GM19467 (cell line): ENCODE measurements around the gene DPYSL4.

Source experiments
- ATAC-seq: cut with Tn5 transposase; IDR thresholded peaks from one replicate; pipeline ENCODE4 v1.9.1; 2021; ENCODE audit warnings: mild to moderate bottlenecking, moderate library complexity; ENCODE audit not compliant: unreplicated experiment

DPYSL4 gene

DNA sequence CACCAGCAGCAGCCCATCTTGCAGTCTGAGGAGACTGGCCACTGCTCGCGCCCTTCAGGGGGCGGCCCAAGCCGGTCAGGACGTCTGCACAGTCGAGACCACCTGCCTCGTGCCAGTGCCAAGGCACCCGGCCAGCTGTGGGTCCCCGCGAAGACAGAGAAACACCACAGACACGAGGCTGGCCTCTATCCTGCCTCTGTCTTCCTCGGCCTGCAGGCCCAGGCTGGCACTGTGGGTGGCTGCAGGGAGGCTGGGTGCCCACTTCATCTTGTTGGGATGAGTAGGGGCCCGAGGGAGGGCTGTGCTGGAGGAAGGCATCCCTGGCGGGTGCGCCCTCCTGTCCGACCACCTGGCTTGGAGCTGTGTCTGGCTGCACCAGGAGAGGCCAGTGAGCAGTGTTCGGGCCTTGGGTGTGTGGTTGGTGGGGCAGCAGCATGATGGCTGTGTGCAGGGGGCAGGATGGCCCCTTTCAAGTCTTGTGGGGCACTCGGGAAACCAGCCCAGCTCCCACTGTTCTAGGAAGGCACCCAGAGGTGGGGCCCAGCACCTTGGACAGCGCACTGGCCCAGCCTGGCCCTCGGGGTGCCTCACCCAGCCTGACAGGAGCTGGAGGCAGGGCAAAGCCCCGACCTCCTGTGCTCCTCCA lies 7.3 kb downstream of the DPYSL4 start:
- ATAC-seq = no peak

DNA sequence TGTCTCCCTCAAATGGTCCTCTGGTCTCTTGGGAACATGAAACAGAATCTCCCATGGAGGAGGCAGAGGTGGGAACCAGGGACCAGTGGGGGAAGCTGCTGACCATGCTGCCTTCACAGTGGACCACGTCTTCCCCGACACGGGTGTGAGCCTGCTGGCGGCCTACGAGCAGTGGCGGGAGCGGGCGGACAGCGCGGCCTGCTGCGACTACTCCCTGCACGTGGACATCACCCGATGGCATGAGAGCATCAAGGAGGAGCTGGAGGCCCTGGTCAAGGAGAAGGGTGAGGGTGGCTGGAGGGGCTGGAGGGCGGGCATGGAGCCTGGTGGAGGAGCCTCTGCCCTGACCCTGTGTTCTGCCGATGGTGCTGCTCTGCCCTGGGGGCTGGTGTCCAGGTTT lies 8.0 kb downstream of the DPYSL4 start:
- ATAC-seq = no peak

DNA sequence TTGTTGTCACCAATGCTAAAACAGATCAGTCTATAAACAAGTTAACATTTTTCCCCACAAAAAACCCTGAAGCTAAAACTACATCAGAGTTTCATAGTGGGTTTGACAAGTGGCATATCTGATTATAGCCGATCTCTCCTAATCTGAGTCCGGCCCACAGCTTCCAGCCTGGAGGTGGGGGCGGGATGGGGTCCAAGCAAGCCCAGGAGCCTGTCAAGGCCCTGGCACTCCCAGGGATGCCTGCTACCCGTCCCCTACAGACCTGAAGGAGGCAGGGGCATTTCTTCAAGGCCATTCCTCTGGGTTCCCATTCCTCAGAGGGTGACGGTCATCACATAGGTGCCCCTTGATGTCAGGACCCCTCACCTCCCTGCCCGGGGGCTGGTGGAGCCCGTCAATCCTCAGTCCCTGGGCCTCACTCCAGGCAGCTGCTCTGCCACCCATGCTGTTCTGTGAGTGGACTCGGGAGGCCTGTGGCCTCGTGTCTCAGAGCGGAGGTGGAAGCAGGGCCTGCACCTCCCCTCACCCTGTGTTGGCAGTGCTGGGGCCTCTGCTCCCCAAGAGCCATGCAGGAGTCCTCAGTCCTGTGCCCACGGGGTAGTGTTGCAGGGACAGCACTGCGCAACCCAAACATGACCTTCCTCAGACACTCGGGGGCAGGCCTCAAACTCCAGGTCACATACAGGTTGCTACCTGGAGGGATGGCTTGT lies 8.8 kb downstream of the DPYSL4 start:
- ATAC-seq = no peak

DNA sequence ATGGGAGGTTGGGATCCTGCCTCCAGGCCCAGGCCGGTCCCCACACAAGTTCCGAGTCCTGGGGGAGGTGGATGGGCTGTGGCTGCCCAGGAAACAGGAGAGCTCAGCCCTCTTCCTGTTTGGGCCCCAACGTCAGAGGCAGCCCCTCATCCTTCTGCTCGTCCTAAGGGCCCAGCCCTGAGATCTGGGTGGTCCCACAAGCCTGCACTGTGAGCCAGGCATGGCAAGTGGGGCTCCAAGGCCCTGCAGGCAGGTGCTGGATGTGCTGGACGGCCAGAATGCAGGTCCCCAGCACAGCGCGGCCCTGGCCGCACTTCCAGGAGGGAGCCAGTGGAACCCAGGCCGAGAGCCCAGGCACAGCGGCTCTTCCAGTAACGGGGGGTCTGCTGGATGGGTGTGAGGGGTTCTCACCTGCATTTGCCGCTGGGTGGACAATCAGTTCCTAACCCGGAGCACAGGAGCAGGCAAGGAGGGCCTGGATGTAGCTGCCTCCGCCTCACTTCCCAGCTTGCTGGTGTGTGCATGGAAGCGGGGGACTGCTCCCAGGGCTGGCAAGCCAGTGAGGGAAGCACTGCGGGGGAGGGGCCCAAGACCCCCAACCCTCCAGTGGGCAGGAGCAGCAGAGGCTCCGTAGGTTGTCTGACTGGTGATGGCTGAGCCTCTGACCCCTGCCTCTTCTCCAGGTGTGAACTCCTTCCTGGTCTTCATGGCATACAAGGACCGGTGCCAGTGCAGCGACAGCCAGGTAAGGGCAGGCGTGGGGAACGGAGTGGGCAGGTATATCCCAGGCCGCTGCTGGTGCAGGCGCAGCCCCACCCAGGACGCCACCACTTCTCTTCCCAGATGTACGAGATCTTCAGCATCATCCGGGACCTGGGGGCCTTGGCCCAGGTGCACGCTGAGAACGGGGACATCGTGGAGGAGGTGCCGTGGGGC lies 9.7 kb downstream of the DPYSL4 start:
- ATAC-seq = no peak

DNA sequence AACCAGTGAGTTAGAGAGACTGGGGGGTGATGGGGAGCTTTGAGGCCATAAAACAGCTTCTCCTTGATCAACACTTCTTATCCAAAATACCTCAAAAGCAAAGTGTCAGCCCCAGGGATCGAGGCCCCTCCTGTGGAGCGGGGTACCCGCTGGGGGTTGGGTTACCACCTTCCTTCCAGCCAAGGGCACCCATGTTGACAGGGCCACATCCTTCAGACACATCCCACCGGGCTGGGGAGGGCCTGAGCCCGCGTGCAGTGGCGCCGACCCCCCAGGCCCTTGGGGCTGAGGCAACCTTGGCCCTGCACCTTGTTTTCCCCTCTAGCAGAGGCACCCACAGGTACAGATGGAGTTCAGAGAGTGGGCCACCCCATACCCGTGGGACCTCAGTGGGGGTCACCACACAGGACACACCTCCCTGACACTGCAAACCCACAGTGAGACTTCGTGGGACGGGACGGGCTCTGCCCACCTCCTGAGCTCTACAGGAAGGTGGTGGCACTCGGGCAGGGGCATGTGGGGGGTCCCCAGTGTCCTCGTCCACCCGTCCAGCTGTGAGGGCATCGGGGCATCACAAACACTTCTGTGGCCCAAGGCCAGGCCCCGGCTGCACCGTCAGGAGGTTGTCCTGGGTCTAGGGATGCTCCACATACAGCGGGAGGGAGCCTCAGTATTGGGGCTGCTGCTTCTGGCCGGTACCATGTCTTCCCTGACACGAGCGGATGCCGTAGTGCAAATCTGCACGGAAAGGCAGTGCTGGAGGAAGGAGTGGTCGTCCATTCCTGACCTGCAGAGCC lies 10.7 kb downstream of the DPYSL4 start:
- no peak for ATAC-seq

DNA sequence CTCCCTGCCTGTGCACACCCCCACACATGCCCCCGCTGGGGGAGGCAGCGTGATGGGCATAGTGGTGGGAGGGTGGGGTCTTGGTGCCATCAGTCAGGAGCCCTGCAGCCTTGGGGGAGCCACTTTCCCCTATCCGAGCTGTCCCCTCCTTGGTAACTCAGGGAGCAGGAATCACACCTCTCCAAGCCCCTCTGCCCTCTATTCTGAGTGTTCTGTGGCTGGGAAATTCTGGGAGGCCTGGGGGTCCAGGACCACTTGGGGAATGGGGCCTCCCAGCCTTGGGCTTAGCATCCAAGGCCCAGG lies 11.3 kb downstream of the DPYSL4 start:
- ATAC-seq = no peak

DNA sequence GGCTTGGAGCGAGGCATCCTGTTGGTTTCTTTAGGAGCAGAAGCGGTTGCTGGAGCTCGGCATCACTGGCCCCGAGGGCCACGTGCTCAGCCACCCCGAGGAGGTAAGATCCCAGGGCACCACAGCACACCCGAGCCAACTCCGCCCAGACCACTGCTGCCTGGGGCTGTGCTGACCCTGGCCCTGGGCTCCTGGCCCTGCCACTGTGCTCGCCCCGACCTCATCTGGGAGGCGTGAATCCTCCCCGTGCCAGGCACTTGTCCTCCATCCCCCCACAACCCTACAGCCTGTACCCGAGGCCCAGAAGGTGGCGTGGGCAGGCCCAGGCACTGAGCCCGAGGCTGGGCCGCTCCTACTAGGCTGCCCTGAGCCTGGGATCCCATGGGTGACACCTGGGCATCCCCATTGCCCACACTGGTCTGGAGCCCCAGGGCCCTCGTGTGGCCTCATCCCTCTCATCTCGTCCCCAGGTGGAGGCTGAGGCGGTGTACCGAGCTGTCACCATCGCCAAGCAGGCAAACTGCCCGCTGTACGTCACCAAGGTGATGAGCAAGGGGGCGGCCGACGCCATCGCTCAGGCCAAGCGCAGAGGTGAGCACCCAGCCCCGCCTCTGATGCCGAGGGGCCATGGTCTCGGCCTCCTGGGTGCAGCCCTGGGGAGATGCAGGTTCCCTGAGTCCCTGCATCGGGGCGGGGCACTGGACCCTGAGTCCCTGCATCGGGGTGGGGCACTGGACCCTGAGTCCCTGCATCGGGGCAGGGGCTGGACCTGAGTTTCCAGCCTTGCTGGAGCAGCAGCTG lies 11.8 kb downstream of the DPYSL4 start:
- ATAC-seq = no peak

DNA sequence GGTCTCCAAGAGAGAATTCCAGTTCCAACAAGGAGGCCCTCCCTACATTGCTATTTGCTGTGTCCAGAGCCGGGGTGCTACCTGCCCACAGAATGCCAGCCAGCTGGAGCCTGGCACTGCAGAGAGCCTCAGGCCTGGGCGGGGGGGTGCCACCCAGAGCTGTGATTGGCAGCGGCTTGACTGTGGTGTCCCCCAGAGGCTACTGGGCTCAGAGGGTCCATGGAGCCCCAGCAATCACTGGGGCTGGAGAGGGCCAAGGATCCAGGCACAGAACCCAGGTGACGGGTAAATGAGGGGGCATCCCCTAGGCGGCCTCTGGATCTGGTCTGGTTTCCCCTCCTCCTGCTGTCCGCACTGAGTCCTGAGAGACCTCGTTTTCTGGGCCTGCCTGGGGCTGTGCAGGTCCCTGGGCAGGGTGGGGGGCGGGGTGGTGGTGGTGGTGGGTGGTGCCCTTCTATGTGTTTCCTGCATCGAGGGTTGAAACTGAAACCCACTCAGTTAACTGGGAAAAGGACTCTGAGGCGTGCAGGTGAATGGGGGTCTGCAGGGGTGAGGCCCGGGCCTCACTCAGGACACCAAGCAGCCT lies 12.6 kb downstream of the DPYSL4 start:
- ATAC-seq = no peak

DNA sequence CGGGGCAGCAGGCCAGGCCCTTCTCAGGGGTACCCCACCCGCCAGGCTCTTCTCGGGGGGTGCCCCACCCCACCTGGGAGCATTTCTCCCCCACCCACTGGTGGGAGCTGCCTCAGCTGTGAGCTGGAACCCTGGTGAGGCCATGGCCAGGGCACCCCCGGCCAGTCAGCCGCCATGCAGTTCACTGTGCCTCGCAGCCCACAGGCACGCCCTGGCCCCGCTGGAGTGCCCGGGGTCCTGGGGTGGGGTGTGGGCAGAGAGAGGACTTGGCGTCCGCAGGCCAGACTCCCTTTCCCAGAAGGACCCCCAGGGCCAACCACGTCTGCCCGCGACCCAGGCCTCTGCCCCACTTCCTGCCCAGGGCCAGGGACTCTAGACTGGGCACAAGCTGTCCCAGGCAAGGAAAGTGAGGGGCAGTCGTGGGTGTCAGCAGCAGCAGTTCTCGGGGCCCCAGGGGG lies 13.1 kb downstream of the DPYSL4 start:
- no peak for ATAC-seq

DNA sequence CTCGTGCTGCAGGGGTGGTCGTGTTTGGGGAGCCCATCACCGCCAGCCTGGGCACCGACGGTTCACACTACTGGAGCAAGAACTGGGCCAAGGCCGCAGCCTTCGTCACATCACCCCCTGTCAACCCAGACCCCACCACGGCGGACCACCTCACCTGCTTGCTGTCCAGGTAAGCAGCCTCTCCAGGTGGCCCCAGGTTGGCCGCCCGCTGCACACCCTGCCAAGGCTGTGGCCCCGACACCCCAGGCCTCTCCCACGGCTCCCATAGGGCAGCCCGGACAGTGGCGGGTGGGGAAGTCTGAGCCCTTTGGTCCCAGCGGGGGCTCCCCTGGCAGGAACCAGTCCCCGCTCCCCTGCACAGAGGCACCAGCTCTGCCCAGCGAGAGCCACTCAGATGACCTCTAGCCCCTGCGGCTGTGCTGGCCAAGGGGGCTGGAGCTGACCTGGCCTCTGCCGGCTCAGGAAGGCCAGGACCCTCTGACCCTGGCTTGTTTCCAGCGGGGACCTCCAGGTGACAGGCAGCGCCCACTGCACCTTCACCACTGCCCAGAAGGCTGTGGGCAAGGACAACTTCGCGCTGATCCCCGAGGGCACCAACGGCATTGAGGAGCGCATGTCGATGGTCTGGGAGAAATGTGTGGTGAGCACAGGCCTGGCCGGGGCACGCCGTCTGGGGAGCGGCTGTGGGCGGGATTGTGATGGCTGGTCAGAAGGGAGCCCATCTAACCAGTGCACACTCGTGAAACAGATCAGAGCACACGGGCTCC lies 13.8 kb downstream of the DPYSL4 start:
- ATAC-seq = no peak

DNA sequence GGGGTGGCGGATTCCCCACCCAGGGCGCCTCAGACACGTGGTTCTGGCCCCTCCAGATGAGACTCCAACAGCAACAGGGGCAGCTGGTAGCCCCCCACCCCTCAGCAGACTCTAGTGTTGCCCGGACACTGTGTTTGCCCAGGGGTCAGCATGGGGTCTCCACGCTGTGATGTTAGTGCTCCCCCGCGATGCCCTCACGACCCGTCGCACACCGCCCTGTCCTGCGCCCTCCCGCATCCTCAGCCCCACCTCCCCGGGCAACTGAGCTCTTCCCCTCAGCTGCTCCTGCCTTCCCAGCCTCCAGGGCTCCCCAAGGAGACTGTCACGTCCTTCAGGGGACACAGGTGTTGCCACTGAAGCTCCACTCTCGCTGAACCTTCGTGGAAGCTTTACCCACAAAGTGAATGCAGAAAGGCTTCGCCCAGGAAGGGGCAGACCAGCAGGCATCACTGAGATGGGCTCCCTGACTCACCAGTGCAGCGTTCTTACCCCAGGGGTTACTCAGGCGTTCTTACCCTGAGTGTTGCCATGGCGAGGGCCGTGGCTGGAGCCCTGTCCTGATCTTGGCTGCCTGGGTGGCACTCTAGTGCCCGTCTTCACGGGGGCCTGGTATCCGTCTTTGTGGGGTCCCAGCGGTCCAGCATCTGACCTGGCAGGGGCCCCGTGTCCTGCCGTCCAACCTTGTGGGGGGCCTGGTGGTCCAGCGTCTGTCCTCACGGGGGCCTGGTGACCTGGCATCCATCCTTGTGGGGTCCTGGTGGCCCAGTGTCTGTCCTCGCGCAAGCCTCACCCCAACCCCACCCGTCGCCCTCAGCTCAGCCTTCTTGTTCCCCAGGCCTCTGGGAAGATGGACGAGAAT lies 14.6 kb downstream of the DPYSL4 start:
- no peak for ATAC-seq

DNA sequence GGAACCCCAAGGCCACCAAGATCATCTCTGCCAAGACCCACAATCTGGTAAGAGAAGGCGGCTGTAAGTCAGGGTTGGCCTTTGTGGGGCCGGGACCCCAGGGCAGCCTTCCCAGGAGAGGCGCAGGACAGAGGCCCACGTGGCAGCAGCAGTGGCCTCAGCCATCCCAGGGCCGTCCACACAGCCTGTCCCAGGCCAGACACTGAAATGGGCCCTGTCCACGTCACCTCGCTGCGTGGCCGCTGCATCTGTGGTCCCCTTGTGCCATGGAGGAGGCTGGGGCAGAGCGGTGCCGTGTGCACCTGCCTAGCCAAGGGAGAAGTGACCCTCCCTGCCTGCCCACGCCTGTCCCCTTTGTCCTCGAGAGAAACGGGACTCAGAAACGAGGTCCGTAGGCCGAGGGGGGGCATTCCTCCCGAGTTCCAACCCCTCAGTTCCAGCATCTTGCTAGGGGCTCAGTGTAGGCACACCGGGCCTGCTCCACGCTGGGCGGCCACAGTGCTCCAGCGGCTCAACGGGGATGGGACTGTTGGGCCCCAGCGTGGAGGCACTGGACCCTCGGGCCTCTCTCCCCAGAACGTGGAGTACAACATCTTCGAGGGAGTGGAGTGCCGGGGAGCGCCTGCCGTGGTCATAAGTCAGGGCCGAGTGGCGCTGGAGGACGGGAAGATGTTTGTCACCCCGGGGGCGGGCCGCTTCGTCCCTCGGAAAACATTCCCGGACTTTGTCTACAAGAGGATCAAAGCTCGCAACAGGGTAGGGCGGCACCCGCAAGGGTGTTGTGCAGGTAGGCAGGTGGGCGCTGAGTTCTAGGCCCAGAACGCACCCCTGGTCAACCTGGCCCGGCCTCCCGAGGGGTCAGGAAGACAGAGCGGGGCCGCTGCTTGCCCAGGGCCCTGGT lies 15.6 kb downstream of the DPYSL4 start:
- ATAC-seq = no peak

DNA sequence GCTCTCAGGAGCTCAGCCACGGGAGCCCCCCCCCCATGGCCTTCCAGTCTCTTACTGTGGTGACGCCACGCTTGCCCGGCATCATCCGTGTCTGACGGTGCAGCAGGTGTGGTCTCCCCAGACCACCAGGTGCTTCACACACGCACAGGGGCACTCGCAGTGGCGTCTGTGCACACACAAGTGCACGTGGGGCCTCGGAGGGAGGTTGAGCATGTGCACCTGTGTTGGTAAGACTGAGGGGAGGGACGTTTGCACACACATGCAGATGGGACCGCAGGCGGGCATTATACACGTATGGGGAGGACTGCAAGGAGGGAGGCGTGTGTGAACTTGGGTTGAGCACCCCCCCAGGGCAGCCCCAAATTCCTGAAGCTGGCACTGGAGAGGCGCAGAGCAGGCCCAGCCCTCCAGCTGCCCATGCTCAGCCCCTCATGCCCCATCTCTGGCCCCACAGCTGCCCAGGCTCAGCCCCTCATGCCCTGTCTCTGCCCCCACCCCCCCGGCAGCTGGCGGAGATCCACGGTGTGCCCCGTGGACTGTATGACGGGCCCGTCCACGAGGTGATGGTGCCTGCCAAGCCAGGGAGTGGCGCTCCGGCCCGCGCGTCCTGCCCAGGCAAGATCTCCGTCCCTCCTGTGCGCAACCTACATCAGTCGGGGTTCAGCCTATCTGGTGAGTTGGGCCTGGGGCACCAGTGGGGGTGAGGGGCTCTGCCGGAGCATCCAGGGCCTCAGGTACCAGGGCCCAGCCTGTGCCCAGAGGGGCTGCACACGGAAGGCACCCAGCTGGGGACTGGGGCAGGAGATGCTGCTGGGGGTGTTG lies 16.7 kb downstream of the DPYSL4 start:
- no peak for ATAC-seq

DNA sequence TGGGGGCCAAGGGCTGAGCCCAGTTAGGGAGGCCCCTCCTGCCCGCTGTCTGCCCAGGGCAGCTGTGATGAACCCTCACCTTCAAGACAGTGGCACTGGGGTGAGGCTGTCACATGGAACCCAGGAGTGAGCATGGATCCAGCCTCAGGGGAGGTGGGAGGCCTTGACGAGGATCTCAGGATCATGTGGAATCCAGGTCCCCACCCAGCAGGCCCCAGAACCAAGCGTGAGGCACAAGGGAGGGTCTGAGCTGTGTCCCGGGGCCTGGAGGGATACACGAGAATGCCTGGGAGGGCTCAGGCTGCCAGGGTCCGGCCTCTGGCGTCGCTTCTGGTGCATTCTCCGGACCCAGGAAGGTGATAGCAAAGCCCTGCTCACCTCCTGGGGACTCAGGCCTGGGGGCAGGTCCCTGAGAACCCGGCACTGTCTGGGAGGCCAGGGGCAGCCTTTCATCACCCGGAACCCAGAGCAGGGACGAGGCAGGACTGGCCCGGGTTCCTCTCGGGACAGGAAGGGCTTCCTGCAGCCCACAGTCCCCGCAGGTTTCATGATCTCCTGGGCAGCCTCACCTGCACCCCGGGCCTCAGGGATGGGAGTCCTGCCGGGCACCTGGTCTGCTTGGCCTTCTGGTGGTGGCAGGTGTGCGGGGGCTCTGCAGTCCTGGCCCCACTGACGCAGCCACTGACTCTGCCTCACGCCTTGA lies 17.5 kb downstream of the DPYSL4 start:
- no peak for ATAC-seq

DNA sequence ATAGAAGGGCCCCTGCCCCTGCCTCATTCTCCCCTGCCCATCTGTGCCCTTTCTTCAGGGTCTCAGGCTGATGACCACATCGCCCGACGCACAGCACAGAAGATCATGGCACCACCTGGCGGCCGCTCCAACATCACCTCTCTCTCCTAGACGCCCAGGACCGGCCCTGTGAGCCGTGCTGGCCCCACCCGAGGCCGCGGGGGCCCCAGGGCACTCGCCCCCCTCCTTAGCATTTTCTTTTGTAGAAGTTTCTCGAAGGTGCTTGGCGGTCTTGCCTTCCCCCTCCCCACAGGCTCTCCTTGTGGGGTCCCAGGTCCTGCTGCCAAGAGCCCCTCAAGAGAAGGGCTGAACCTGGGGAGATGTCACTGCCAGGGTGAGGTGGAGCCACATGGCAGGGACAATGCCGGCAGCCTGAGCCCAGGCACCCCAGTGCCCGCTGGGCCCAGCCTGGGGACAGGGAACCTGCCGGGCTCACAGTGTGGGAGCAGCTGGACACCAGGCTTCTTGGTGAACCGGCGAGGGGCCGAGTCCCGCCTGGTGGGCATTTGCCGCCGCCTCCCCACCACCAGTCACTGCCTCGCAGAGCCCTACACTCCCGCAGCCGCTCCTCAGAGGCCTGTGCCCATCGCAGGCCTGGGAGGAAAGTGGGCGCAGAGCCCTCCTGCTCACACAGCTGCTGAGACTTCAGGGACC lies 18.2 kb downstream of the DPYSL4 start:
- ATAC-seq = no peak
